HS-5 (cell line): Measurements from ENCODE around the gene TEAD1.

Experiments
- DNase-seq: peaks from one replicate; pipeline ENCODE4 v3.0.0-alpha.2; 2012; ENCODE audit warnings: low read depth

Gene TEAD1

DNA sequence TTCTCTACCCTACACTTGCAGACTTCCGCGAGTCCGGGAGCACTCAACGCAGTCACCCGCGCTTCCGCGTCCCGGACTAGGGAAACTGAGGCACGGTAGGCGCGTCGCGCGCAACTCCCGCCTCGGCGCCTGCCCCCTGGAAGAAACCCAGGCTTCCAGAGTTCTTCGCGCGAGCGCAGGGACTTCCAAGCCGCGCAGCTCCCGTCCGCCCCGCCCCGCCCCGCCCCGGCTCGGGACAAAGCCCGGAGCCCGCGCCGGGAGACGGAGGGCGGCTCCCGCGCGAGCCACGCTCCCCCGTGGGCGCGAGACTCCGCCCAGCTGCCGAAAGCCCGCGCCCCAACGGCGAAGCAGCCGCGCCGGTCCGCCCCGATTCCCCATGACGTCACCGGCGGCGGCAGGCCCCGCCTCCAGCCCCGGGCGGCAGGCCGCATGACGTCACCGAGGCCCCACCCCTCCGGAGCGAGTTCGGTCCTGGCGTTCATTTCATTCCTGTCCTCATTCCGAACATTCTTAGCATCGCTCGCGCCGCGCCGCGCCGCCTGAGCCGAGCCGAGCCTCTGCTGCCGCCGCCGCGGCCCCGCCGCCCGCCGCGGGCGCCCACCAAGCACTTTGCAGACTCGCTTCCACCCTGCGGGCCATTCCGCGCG lies at the start of gene TEAD1:
Gene TEAD1, plus strand, starts transcription at position 498 of the 647 bp plus-strand sequence.
- peak; percentile 83 for DNase-seq

- DNase-seq: no peak
Observed at GRCh38 chr11:12624595-12624994, 49.6 kb upstream of the TEAD1 start.

DNA sequence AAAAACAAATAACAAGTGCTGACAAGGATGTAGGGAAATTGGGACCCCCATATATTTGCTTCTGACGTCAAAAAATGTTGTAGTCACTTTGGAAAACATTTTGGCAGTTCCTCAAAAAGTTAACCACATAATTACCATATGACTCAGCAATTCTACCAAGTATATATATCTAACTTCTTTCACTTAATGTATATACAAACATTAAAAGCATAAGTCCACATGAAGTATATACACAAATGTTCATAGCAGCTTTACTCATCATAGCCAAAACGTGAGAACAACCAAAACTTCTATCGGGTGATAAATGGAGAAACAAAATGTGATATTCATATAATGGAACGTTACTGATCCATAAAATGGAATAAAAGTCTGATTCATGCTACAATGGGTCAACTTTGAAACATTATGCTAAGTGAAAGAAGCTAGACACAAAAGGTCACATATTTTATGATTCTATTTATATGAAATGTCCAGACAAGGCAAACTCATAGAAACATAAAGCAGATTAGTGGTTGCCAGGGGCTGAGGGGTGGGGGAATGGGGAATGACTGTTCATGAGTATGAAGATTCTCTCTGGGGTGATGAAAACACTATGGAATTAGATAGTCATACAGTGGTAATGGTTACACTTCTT lies 48.7 kb upstream of the TEAD1 start:
- peak; percentile 92 for DNase-seq

DNA sequence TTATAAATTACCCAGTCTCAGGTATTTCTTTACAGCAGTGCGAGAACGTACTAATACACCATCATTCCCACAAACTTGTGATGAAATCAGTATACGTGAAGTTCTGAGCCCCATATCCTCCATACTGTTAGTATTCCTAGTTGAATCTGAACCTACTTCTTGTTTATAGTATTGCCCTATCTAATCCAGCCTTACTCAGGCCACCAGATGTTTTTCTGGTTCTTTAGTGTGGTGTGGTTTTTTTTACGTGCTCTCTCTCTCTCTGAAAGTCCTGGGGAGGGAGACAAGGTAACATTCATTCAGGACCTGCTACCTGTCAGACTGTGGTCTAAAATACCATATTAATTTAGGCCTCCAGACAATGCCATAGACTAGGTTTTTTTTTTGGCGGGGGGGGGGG lies 47.6 kb upstream of the TEAD1 start:
- no peak for DNase-seq

DNA sequence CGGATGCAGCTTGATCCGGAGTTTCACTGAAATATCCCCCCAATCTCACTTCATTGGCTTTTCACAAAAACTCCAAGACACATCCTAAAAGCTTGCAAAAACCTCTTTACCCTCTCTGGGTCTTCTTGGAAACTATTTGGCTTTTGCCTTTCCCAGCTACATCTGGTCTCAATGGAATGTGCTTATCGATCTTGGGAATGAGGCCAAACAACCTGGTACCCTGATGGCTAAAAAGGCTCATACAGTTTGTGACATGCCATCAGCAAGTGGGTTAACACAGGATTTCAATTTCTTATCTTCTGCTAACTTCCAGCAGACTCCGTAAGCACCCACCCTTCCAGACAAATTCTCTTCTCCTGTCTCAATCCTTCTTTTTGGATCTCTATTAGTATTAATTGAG lies 45.9 kb upstream of the TEAD1 start:
- no peak for DNase-seq

- no peak for DNase-seq
Observed at GRCh38 chr11:12629601-12630313, 44.5 kb upstream of the TEAD1 start.

- DNase-seq: no peak
Observed at GRCh38 chr11:12631651-12632050, 42.6 kb upstream of the TEAD1 start.

DNA sequence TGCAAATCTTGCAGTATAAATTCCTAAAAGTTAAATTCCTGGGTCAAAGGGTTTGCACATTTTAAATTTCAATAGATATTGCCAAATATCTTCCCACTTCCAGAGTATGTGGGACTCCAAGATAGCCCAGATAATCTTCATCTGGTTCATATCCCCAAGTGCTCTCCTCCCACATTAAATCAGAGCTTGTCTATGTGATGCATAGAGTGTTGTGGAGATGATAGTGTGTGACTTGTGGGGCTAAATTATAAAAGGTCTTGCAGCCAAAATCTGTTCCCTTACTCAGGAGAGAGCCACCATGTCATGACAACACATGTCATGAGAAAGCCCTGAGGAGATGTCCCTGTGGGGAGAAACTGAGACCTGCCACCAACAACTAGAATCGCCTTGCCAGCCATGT lies 39.9 kb upstream of the TEAD1 start:
- DNase-seq: no peak

DNA sequence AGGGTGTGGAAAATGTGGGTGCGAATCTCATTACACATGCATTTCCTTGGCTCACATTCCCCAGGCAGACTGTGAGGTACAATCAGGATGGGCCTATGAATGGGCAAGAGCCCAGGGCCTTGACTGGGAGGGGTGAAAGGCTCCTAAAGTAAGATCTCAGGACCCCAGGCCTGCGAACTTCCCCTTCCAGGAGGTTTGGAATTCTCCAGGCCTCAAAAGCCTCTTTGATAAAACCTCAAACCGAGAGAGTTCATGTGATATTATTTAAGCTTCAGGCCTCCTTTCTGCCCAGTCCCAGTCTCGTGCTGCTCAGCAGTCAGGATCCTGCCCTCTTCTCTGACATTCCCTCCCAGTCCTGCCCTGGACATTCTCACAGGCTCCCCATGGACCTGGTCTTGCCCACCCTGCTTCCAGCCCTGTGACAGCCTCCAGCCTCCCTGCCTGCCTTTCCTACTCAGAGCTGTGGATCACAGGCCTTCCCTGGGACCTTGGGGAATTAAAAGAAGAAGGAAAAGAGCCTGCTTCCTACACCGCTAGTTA lies 37.3 kb upstream of the TEAD1 start:
- DNase-seq: no peak

DNA sequence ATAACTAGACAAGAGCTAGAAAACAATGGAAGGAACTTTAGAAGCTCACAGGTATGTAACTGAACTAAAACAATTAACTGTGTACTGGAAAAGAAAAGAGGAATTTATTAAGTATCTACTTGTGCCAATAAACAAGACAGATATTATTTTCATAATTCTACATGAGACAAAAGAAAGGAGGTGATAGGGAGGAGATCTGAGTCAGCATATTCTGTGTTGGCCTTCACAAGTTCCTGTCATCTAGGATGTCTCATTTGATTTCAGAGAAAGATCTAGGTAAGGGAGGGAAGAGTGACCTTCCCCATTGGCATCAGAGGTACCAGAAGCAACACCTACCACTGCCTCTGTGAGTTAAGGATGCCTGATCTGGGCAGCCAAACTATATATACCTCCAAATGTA lies 34.8 kb upstream of the TEAD1 start:
- no peak for DNase-seq

DNA sequence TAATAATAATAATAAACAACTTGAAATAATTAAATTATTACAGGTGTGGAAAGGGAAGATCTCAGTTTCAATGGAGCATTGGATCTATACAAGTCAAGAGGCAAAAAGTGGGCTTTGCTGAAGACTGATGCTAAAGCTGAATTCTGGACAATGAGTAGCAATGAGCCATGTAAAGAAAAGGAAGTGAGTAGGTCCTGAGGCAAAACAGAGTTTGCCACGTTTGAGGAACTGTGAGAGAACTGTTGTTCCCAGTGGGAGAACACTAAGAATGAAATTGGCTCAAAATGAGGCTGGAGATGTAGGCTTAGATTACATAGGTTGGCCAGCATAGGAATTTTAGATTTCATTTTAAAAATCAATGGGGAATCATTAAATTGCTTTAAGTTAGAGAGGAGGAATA lies 33.9 kb upstream of the TEAD1 start:
- DNase-seq: no peak

GRCh38 chr11:12640926-12641849 lies 33.0 kb upstream of the TEAD1 start:
- no peak for DNase-seq

DNA sequence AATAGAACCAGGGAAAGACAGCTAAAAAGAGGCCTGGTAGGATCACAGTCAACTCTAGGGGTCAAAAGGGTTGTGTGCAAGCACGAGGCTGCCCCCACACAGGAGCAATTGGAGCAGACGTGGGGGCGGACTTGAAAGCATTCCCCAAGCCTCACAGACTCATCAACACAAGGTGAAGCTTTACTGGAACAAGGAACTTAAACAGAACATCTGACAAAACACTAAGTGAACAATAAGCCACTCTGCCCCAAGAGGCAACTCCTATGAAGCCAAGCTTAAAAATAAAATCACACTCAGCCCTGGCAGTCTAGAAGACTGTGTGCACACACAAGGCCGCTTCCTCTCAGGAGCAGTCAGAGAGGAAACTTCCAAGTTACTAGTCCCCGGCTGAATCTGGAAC lies 32.2 kb upstream of the TEAD1 start:
- no peak for DNase-seq

DNA sequence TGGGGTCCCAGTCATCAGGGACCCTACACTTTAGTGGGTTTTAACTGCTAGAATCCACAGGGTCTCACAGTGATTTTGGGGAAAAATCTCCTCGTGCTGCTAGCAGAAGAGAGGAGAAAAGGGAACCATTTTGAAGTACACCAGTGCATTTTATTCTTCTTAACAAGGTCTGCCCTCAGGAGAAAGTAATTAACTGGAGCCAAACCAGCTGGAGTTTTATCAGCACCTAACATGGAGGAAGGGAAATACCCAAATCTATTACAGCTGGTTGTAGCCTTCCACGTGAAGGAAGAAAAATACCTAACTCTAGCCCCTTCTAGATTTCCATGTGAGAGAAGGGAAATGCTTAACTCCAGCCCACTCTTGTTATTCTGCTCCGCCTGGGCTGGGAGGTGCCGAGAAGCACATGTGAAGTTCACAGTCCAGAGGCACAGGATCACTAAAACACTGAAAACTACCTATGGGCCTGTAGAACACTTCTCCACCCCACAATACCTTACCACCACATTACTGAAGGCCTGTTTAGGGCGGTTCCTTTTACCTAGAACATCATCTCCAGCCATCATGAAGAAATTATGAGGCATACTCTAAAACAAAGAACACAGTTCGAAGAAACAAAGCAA lies 31.3 kb upstream of the TEAD1 start:
- no peak for DNase-seq

DNA sequence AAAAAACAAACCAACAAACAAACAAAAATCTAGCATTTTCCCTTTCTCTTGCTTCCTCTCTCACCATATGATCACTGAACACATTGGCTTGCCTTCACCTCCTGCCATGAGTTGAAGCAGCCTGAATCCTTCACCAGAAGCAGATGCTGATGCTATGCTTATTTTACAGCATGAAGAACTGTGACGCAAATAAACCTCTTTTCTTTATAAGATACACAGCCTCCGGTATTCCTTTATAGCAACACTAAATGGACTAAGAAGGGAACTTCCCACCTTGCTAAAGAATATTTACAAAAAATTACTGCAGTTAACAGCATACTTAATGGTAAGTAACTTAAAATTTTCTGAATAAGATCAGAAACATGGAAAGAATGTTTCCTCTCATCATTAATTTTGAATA lies 27.7 kb upstream of the TEAD1 start:
- DNase-seq: no peak

DNA sequence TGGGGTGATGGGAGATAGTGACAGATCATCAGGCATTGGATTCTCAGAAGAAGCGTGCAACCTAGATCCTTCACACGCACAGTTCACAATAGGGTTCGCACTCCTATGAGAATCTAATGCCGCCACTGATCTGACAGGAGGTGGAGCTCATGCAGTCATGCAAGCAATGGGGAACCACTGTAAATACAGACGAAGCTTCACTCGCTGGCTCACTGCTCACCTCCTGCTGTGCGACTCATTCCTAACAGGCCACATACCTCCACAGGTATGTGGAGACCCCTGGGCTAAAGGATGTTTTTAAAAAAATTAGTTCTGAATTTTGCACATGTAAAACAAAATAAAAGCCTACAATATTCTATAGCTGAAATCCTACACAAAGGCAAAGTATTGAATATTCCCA lies 20.5 kb upstream of the TEAD1 start:
- DNase-seq: no peak

- no peak for DNase-seq
Observed at GRCh38 chr11:12655842-12656241, 18.4 kb upstream of the TEAD1 start.

DNA sequence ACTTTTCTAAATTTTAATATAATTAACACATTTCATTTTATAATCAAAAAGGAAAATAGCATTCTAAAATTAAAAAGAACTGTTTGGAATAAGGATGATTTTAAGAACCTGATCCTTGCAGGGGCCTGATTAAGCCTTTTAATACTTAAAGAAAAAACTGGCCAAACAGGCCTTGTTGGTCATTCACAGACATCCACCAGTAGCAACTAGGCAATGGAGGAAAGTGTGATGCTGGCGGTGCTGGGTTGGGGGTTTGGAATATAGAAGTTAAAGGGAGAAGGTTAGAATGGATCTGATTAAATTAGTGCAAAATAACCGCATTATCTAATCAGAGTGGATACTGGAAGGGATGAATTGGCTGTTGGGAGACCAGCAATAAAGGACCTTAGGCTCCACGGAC lies 16.9 kb upstream of the TEAD1 start:
- no peak for DNase-seq

GRCh38 chr11:12657981-12658380 lies 16.2 kb upstream of the TEAD1 start:
- no peak for DNase-seq

GRCh38 chr11:12662101-12662689 lies 12.0 kb upstream of the TEAD1 start:
- DNase-seq: no peak

GRCh38 chr11:12664385-12664784 lies 9.8 kb upstream of the TEAD1 start:
- no peak for DNase-seq
